Activated CD8-positive, alpha-beta memory T cell treated with anti-CD3 and anti-CD28 coated beads for 48 hours (primary cell): ENCODE results near the gene VWDE.
"Not testable (repeated sequence)": the region's sequence is repeated elsewhere in the genome, so short reads cannot be mapped to it uniquely, and the experiment has no call there.

Source experiments
- DNase-seq, 3 experiments: peaks; one replicate each; pipeline ENCODE4 v3.0.0-alpha.2; 2020; ENCODE audit warnings: low read depth in 2 of 3, low spot score in 2 of 3

VWDE gene

GRCh38 chr7:12402365-12402725, 1.3 kb downstream of the VWDE start:
- no peak for DNase-seq

- no peak for DNase-seq
Observed at GRCh38 chr7:12401538-12402364, 1.9 kb downstream of the VWDE start.

GRCh38 chr7:12398186-12398585, 5.5 kb downstream of the VWDE start:
- no peak for DNase-seq

- DNase-seq = no peak
Observed at GRCh38 chr7:12397671-12398070, 6.0 kb downstream of the VWDE start.

- not testable (repeated sequence) for DNase-seq
Observed at GRCh38 chr7:12396670-12397069, 7.0 kb downstream of the VWDE start.

- DNase-seq = no peak
Observed at GRCh38 chr7:12391922-12392615, 11.6 kb downstream of the VWDE start.

GRCh38 chr7:12389089-12389700, 14.5 kb downstream of the VWDE start:
- no peak for DNase-seq

GRCh38 chr7:12386313-12386740, 17.3 kb downstream of the VWDE start:
- no peak for DNase-seq

GRCh38 chr7:12385364-12385786, 18.3 kb downstream of the VWDE start:
- no peak for DNase-seq

- no peak for DNase-seq
Observed at GRCh38 chr7:12383377-12383776, 20.3 kb downstream of the VWDE start.

GRCh38 chr7:12378389-12378788, 25.3 kb downstream of the VWDE start:
- DNase-seq = no peak

- DNase-seq = no peak
Observed at GRCh38 chr7:12377406-12377805, 26.3 kb downstream of the VWDE start.

- DNase-seq = no peak
Observed at GRCh38 chr7:12373580-12374263, 29.9 kb downstream of the VWDE start.

- DNase-seq = no peak
Observed at GRCh38 chr7:12370249-12370648, 33.4 kb downstream of the VWDE start.

- DNase-seq = no peak
Observed at GRCh38 chr7:12369756-12370155, 33.9 kb downstream of the VWDE start.

GRCh38 chr7:12369072-12369471, 34.6 kb downstream of the VWDE start:
- DNase-seq = no peak

GRCh38 chr7:12360948-12361347, 42.7 kb downstream of the VWDE start:
- no peak for DNase-seq

- DNase-seq = no peak
Observed at GRCh38 chr7:12358694-12359093, 45.0 kb downstream of the VWDE start.

GRCh38 chr7:12357508-12357907, 46.2 kb downstream of the VWDE start:
- DNase-seq = no peak

- no peak for DNase-seq
Observed at GRCh38 chr7:12351843-12352242, 51.8 kb downstream of the VWDE start.

GRCh38 chr7:12350971-12351370, 52.7 kb downstream of the VWDE start:
- no peak for DNase-seq

GRCh38 chr7:12337095-12337494, 66.6 kb downstream of the VWDE start:
- no peak for DNase-seq
